Lower lobe of right lung (tissue), 2 donors: ENCODE data around the gene LYRM2. TPM values are rescaled to one million over a fixed set of nuclear protein-coding genes. Genes with fewer than 3 reads are reported as not detected.

Source experiments
- ATAC-seq, 2 donors: fragments of 200-7000 bp; cut with Tn5 transposase; one replicate each; pipeline ENCODE4 v1.9.1; 2020 to 2022; ENCODE audit warnings: mild to moderate bottlenecking in 2 of 2, moderate library complexity in 2 of 2
- DNase-seq: peaks from one replicate; pipeline ENCODE4 v3.0.0-alpha.2; 2020
- H3K27ac ChIP-seq: fragments of 200-600 bp; one replicate; pipeline ENCODE4 v1.8.0; 2022
- H3K27me3 ChIP-seq: fragments of 200-600 bp; one replicate; pipeline ENCODE4 v1.8.0; 2022; ENCODE audit warnings: low read depth
- H3K36me3 ChIP-seq: fragments of 200-600 bp; one replicate; pipeline ENCODE4 v1.8.0; 2022; ENCODE audit warnings: mild to moderate bottlenecking
- H3K4me1 ChIP-seq: fragments of 200-600 bp; one replicate; pipeline ENCODE4 v1.8.0; 2022
- H3K4me3 ChIP-seq: fragments of 200-600 bp; one replicate; pipeline ENCODE4 v1.8.0; 2022; ENCODE audit warnings: mild to moderate bottlenecking
- H3K9me3 ChIP-seq: fragments of 200-600 bp; one replicate; pipeline ENCODE4 v1.8.0; 2022
- intact Hi-C: fragments of 100-400 bp; cut with DNase I; formaldehyde crosslinking; loops from one replicate; pipeline ENCODE4 v1.11.0; 2022
- total RNA-seq: library from RNA; stranded (reverse); fragmentation: NEBNext Ultra II Directional; extraction: Animal tissue kit (Norgen Biotek cat#: 25700); gene quantifications from one replicate; pipeline ENCODE4 v1.2.1, GENCODE V29; 2021
- TF ChIP-seq, protein P1 (sequence below): fragments of 200-600 bp; IDR thresholded peaks from one replicate; pipeline ENCODE4 v1.8.0; 2022; ENCODE audit warnings: antibody characterized with exemption, mild to moderate bottlenecking
- donor health status: DM: no; HTN: yes; CAD: no; lungs with severe emphysema.

LYRM2 gene
- total RNA-seq, 1 donor from 2014 or later: 35.5 TPM

DNA sequence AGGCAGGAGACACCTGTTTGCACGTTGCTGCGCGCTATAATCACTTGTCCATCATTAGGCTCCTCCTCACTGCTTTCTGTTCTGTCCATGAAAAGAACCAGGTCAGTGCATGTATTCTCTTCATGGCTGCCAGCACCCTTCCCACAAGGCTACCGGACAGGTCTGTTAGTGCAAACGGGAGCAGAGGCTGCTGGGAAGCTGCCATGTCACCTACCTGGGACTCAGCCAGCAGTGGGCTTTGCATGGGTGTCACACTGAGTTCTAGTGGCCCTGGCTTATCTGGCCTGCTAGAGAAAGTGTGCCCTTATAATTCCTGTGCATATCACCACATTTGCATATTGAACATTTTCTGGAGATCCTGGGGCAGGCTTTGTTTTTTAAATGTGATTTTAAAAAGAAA lies 24.8 kb downstream of the LYRM2 start:
- no peak for DNase-seq
- Histone ChIP-seq H3K36me3 (no peaks in the 10 kb centered on the region), H3K27ac (no peak overlapping the region), H3K9me3 (no peaks in the 10 kb centered on the region), H3K27me3 (no peaks in the 10 kb centered on the region), H3K4me3 (no peak overlapping the region), H3K4me1 (no peaks in the 10 kb centered on the region)
- no peak for ATAC-seq
- TF ChIP-seq, protein P1, sequence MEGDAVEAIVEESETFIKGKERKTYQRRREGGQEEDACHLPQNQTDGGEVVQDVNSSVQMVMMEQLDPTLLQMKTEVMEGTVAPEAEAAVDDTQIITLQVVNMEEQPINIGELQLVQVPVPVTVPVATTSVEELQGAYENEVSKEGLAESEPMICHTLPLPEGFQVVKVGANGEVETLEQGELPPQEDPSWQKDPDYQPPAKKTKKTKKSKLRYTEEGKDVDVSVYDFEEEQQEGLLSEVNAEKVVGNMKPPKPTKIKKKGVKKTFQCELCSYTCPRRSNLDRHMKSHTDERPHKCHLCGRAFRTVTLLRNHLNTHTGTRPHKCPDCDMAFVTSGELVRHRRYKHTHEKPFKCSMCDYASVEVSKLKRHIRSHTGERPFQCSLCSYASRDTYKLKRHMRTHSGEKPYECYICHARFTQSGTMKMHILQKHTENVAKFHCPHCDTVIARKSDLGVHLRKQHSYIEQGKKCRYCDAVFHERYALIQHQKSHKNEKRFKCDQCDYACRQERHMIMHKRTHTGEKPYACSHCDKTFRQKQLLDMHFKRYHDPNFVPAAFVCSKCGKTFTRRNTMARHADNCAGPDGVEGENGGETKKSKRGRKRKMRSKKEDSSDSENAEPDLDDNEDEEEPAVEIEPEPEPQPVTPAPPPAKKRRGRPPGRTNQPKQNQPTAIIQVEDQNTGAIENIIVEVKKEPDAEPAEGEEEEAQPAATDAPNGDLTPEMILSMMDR: no peak
- intact Hi-C loops: no loop called here

DNA sequence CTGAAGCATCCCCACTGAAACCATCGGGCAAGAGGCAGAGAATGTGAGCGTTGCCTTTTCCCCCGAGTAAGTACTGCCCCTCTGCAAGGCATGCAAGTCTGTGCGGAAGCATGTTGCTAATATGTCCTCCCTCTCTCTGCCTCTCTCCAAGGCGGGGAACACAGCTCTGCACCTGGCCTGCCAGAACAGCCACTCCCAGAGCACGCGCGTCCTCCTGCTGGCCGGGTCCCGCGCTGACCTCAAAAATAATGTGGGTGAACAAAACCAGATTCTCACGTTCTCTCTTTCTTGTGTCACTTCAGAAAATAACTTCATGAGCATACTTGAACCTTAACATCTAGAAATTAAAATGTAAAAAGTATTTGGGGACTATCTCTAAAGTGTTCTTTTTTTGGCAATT lies 26.4 kb downstream of the LYRM2 start:
- ATAC-seq (no peak), DNase-seq (no peak)
- H3K4me1 ChIP-seq: no peaks in the 10 kb centered on the region

DNA sequence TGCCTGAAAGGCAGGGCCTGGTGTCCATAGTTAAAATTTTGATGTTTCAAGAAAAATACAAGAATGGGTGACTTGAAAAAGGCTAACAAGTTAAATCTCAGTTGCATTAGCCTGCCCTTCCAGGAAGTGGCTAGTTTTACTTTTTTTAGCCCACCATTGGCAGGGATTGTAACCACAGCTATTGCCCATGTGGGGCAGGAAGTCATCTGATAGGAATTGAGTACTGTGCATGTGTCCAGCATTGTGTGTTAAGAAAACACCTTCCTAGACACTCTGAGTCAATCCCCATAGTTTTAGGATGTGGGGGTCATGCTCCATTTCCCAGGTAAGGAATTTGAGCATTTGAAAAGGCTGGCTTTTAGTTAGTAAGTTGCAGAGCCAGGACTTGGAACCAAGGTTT lies 26.9 kb downstream of the LYRM2 start:
- no peak overlapping the region for H3K27ac ChIP-seq
- H3K4me3 ChIP-seq: no peak overlapping the region
- intact Hi-C loops: no loop called here
- no peaks in the 10 kb centered on the region for H3K27me3 ChIP-seq
- DNase-seq (no peak), ATAC-seq (no peak)
- TF ChIP-seq, protein P1: no peak
- H3K36me3 ChIP-seq: no peaks in the 10 kb centered on the region
- H3K4me1 ChIP-seq: no peaks in the 10 kb centered on the region
- no peaks in the 10 kb centered on the region for H3K9me3 ChIP-seq

More for the DNA sequence above, 26.4 kb downstream of the LYRM2 start:
- no peaks in the 10 kb centered on the region for H3K36me3 ChIP-seq
- intact Hi-C loops: no loop called here
- H3K27ac ChIP-seq: no peak overlapping the region
- H3K27me3 ChIP-seq: no peaks in the 10 kb centered on the region
- no peak overlapping the region for H3K4me3 ChIP-seq
- H3K9me3 ChIP-seq: no peaks in the 10 kb centered on the region
- TF ChIP-seq, protein P1: no peak

DNA sequence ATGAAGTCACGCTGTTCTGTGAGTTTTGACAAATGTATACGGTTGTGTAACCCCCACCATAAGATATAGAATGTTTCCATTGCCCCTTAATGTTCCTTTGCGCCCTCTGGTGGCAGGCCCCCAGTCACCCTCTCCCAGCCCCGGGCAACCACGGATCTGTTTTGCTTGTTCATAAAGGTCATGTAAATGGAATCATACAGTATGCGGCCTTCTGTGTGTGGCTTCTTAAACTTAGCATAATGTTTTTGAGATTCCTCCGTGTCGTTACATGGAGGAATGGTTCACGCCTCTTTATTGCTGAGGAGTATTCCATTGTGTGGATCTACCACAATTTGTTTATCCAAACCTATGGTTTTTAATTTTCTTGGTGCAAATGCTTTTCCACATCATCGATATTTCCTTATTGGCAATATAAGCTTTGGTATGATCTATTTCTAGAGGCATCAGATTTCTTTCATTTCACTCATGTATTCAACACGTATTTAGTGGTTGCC lies 28.4 kb downstream of the LYRM2 start:
- Histone ChIP-seq H3K36me3 (no peaks in the 10 kb centered on the region), H3K27ac (no peak overlapping the region), H3K4me3 (no peak overlapping the region), H3K27me3 (no peaks in the 10 kb centered on the region), H3K4me1 (no peaks in the 10 kb centered on the region), H3K9me3 (no peaks in the 10 kb centered on the region)
- peak; percentile 82 to 83 for ATAC-seq
- intact Hi-C loops: no loop called here
- TF ChIP-seq, protein P1: peak; percentile 89
- peak; percentile 80 for DNase-seq

DNA sequence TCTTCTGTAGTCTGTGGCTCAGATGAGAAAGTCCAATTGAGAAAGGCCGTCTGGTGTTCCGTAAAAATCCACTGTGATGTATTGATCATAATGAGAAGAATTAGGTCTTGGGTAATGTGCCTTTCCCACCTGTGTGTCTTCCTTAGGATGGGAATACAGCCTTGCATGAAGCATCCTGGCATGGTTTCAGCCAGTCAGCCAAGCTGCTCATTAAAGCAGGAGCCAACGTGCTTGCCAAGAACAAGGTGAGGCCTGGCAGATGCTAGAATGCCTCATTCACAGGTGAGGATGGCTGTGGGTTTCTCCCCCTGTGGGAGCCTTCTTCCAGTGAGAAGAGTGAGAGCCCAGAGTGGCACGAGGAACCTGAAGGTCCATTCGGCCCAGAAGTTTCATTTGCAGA lies 32.7 kb downstream of the LYRM2 start:
- Histone ChIP-seq H3K9me3 (no peaks in the 10 kb centered on the region), H3K4me3 (no peak overlapping the region), H3K36me3 (no peaks in the 10 kb centered on the region), H3K27ac (no peak overlapping the region), H3K27me3 (no peaks in the 10 kb centered on the region), H3K4me1 (no peaks in the 10 kb centered on the region)
- TF ChIP-seq, protein P1: no peak
- ATAC-seq (no peak), DNase-seq (no peak)
- intact Hi-C loops: loop anchor here (10.0 kb wide), 1 partner anchor 171 kb away; the partner anchor contains the start of gene ANKRD6
